ENCODE results near the gene COA7.

Gene COA7

GRCh38 chr1:52672946-52673345 lies 25.2 kb downstream of the COA7 start:
- TF ChIP-seq POLR2A (IDR thresholded peaks at IDR 0.05; ENCODE audit: extremely low read depth, insufficient read length) (no peak), MYC (IDR thresholded peaks at IDR 0.05; ENCODE audit: low read depth, low read length) (no peak), MAX (IDR thresholded peaks at IDR 0.05; ENCODE audit: low read depth, low read length) (no peak)
- TF ChIP-seq, protein P1, sequence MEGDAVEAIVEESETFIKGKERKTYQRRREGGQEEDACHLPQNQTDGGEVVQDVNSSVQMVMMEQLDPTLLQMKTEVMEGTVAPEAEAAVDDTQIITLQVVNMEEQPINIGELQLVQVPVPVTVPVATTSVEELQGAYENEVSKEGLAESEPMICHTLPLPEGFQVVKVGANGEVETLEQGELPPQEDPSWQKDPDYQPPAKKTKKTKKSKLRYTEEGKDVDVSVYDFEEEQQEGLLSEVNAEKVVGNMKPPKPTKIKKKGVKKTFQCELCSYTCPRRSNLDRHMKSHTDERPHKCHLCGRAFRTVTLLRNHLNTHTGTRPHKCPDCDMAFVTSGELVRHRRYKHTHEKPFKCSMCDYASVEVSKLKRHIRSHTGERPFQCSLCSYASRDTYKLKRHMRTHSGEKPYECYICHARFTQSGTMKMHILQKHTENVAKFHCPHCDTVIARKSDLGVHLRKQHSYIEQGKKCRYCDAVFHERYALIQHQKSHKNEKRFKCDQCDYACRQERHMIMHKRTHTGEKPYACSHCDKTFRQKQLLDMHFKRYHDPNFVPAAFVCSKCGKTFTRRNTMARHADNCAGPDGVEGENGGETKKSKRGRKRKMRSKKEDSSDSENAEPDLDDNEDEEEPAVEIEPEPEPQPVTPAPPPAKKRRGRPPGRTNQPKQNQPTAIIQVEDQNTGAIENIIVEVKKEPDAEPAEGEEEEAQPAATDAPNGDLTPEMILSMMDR (IDR thresholded peaks at IDR 0.05; ENCODE audit: low read depth, low read length) = no peak
- DNase-seq (ENCODE audit: low read depth) = no peak
- H3K4me3 ChIP-seq (ENCODE audit: low read depth, low read length) = no peak overlapping the region

GRCh38 chr1:52670604-52671003 lies 27.5 kb downstream of the COA7 start:
- no peak overlapping the region for H3K4me3 ChIP-seq (ENCODE audit: low read depth, low read length)
- TF ChIP-seq, protein P1 (IDR thresholded peaks at IDR 0.05; ENCODE audit: low read depth, low read length) = no peak
- TF ChIP-seq MAX (IDR thresholded peaks at IDR 0.05; ENCODE audit: low read depth, low read length) (no peak), MYC (IDR thresholded peaks at IDR 0.05; ENCODE audit: low read depth, low read length) (no peak), POLR2A (IDR thresholded peaks at IDR 0.05; ENCODE audit: extremely low read depth, insufficient read length) (no peak)
- DNase-seq (ENCODE audit: low read depth) = no peak

DNA sequence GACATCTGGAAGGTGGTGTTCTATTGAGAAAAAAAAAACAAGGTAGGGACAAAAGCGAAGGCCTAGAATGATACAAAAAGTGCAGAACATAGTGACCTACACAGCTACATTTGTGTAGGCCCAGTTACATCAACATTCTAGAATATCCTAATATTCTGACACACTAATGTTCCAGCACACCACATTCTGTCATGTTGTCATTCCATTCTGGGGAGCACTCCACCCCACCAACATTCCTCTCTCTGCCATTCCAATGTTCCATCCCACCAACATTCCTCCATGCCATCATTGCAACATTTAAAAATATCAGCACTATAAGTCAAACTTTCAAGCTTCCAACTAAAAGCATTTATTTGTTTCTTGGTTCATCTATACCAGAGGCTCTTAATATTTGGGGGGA lies 28.5 kb downstream of the COA7 start:
- no peak for DNase-seq (ENCODE audit: low read depth)
- H3K4me3 ChIP-seq (ENCODE audit: low read depth, low read length) = no peak overlapping the region
- no peak for TF ChIP-seq MYC (IDR thresholded peaks at IDR 0.05; ENCODE audit: low read depth, low read length)
- no peak for TF ChIP-seq MAX (IDR thresholded peaks at IDR 0.05; ENCODE audit: low read depth, low read length)
- no peak for TF ChIP-seq POLR2A (IDR thresholded peaks at IDR 0.05; ENCODE audit: extremely low read depth, insufficient read length)
- TF ChIP-seq, protein P1 (IDR thresholded peaks at IDR 0.05; ENCODE audit: low read depth, low read length) = no peak

GRCh38 chr1:52668711-52669110 lies 29.4 kb downstream of the COA7 start:
- no peak overlapping the region for H3K4me3 ChIP-seq (ENCODE audit: low read depth, low read length)
- TF ChIP-seq POLR2A (IDR thresholded peaks at IDR 0.05; ENCODE audit: extremely low read depth, insufficient read length) (no peak), MAX (IDR thresholded peaks at IDR 0.05; ENCODE audit: low read depth, low read length) (no peak), MYC (IDR thresholded peaks at IDR 0.05; ENCODE audit: low read depth, low read length) (no peak)
- TF ChIP-seq, protein P1 (IDR thresholded peaks at IDR 0.05; ENCODE audit: low read depth, low read length) = no peak
- DNase-seq (ENCODE audit: low read depth) = no peak

DNA sequence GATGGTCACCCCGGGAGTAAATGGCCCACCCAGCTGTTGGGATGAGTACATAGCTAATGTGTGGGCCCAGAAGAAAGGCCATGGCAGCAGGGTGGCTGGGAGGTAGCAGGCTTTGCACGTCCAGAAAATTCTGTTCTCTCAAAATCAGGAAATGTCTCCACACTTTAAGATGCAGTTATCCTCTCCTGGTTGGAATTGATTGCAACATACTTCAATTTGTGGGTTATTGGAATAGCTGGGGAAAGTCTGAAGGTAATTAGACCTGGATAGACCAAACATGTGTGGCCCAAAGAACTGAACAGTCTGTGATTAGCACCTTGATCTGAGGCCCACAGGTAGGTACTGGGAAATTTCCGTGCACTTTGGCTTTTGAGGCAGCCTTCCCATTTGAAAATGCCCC lies 30.2 kb downstream of the COA7 start:
- H3K4me3 ChIP-seq (ENCODE audit: low read depth, low read length) = no peak overlapping the region
- TF ChIP-seq MYC (IDR thresholded peaks at IDR 0.05; ENCODE audit: low read depth, low read length) = no peak
- TF ChIP-seq POLR2A (IDR thresholded peaks at IDR 0.05; ENCODE audit: extremely low read depth, insufficient read length) = no peak
- TF ChIP-seq MAX (IDR thresholded peaks at IDR 0.05; ENCODE audit: low read depth, low read length) = no peak
- TF ChIP-seq, protein P1 (IDR thresholded peaks at IDR 0.05; ENCODE audit: low read depth, low read length) = no peak
- no peak for DNase-seq (ENCODE audit: low read depth)

DNA sequence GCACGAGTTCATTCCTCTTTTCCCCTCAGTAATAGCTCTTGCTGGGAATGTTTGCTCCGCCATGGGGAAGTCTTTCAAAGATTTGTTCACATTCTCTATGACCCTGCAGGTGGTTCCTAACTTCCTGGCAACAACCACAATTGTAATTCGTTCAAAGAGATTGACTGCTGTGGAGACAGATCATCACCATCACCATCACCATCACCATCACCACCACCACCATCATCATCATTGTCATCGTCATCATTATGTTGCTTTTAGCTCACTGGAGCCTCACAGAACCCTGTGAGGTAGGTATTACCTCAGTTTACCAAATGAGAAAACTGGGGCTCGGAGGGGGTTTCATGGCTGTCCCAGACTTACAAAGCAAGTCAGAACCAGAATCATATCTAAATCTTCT lies 30.9 kb downstream of the COA7 start:
- TF ChIP-seq POLR2A (IDR thresholded peaks at IDR 0.05; ENCODE audit: extremely low read depth, insufficient read length) (no peak), MYC (IDR thresholded peaks at IDR 0.05; ENCODE audit: low read depth, low read length) (no peak), MAX (IDR thresholded peaks at IDR 0.05; ENCODE audit: low read depth, low read length) (no peak)
- no peak overlapping the region for H3K4me3 ChIP-seq (ENCODE audit: low read depth, low read length)
- DNase-seq (ENCODE audit: low read depth) = no peak
